Heart left ventricle (tissue), 16 donors: ENCODE data around the gene HSF5. TPM values are rescaled to one million over a fixed set of nuclear protein-coding genes. Genes with fewer than 3 reads are reported as not detected.

Experiments
- ATAC-seq, 4 donors: fragments of 200-7000 bp; cut with Tn5 transposase; one replicate each; pipeline ENCODE4 v1.9.1; 2020 to 2022; ENCODE audit warnings: moderate library complexity in 4 of 4, mild to moderate bottlenecking in 3 of 4, moderate number of reproducible peaks in 1 of 4
- DNase-seq, 5 donors: peaks; one replicate each; pipeline ENCODE4 v3.0.0-alpha.2; 2020
- H3K27ac ChIP-seq, 12 donors: fragments of 200-600 bp; sonication (generic) in 4 of 12; one replicate each; pipeline versions ENCODE4 v1.5.0 to v1.8.0; 2016 to 2022; ENCODE audit warnings: mild to moderate bottlenecking in 2 of 12
- H3K27me3 ChIP-seq, 9 donors: fragments of 200-600 bp; sonication (generic) in 2 of 9; one replicate each; pipeline versions ENCODE4 v1.5.1 to v1.8.0; 2016 to 2022; ENCODE audit warnings: mild to moderate bottlenecking in 3 of 9
- H3K36me3 ChIP-seq, 9 donors: fragments of 200-600 bp; sonication (generic) in 2 of 9; one replicate each; pipeline versions ENCODE4 v1.5.0 to v1.8.0; 2018 to 2022; ENCODE audit warnings: mild to moderate bottlenecking in 2 of 9
- H3K4me1 ChIP-seq, 12 donors: fragments of 200-600 bp; sonication (generic) in 4 of 12; one replicate each; pipeline versions ENCODE4 v1.5.0 to v1.8.0; 2016 to 2022; ENCODE audit warnings: mild to moderate bottlenecking in 3 of 12
- H3K4me3 ChIP-seq, 12 donors: fragments of 200-600 bp; sonication (generic) in 4 of 12; one replicate each; pipeline versions ENCODE4 v1.5.0 to v1.8.0; 2017 to 2022; ENCODE audit warnings: mild to moderate bottlenecking in 9 of 12, moderate library complexity in 4 of 12
- H3K9me3 ChIP-seq, 12 donors: fragments of 200-600 bp; sonication (generic) in 4 of 12; one replicate each; pipeline versions ENCODE4 v1.5.0 to v1.8.0; 2016 to 2022; ENCODE audit warnings: mild to moderate bottlenecking in 1 of 12
- CTCF ChIP-seq, 12 donors: fragments of 200-600 bp; sonication (generic) in 4 of 12; IDR thresholded peaks; one replicate each; pipeline versions ENCODE4 v1.5.0 to v1.8.0; 2018 to 2022; ENCODE audit warnings: antibody characterized with exemption in 12 of 12, mild to moderate bottlenecking in 5 of 12
- POLR2A ChIP-seq, 2 donors: fragments of 450-650 bp; IDR thresholded peaks; one replicate each; pipeline ENCODE4 v1.6.1; 2017; ENCODE audit warnings: antibody characterized with exemption in 2 of 2, mild to moderate bottlenecking in 2 of 2, moderate library complexity in 2 of 2
- WGBS, 4 donors: extraction: QIAGEN DNeasy Blood & Tissue Kit in 2 of 4; methylation state at CpG; one replicate each; pipeline versions ENCODE4 v1.1.5 to v1.1.7; 2013 to 2018; 5-methylcytosine and 5-hydroxymethylcytosine counted together
- intact Hi-C, 10 donors: fragments of 100-400 bp; cut with DNase I; formaldehyde crosslinking; loops; one replicate each; pipeline versions ENCODE4 v1.11.1 to v1.14.2; 2022
- polyA plus RNA-seq, 2 donors: library from polyadenylated mRNA; stranded (reverse); fragments of 200-250 nt; gene quantifications; one replicate each; pipeline ENCODE4 v1.2.3, GENCODE V29; 2013
- total RNA-seq, 9 donors: library from RNA; depleted of rRNA in 2 of 9; stranded (reverse); fragments of >200 nt in 2 of 9; fragmentation: NEBNext Ultra II Directional in 3 of 9; extraction: Animal tissue kit (Norgen Biotek cat#: 25700) in 3 of 9; gene quantifications; one replicate each; pipeline versions ENCODE4 v1.1.0 to v1.2.4, GENCODE V29; 2016 to 2023
- donor health status: ischemic (EF 13 %, LVEDD 7.1; RV severe dilation, severe dysfunction).
- donor health status: healthy with polysubstance abuse.
- donor health status: DM: no; HTN: yes; CAD: no.
- donor health status: DM: no; HTN: no; CAD: no.
- donor health status: ischemic (EF 25% LVEDD 6.9; RV normal size, moderate dysfunction).
- donor health status: ischemic (EF 25% LVEDD 5.7; RV mildly dilated, moderate dysfunction).
- donor health status: healthy.
- donor health status: DM: yes; HTN: yes; CAD: no.
- donor health status: ischemic (EF 35%, LVEDD 5.7; RV mildly dilated, moderate dysfunction).
- donor health status: nonischemic (EF 11% LVEDD 7.7; RV severe dilation, severe dysfunction).
- donor health status: DM: yes; HTN: yes; CAD: no.
- donor health status: PGD.
- donor health status: ischemic (EF 29% LVEDD 5.4; RV normal size, mild dysfunction).
- donor health status: nonischemic (EF 23%, LVEDD 6.1; RV moderate dilation, normal function).

Gene HSF5
- total and polyA plus RNA-seq, 11 donors, result 0.06 to 0.19 TPM; not detected in 9

GRCh38 chr17:58381124-58382035 lies 106.8 kb downstream of the HSF5 start:
- Histone ChIP-seq H3K9me3 (no peaks in the 10 kb centered on the region), H3K4me1 (peaks cover 0 to 39% (median 0%) of the 10 kb centered on the region in 12 donors), H3K27ac (no peak overlapping the region), H3K27me3 (peaks cover 0 to 7% (median 0%) of the 10 kb centered on the region in 9 donors), H3K4me3 (no peak overlapping the region), H3K36me3 (no peaks in the 10 kb centered on the region)
- DNase-seq (no peak), ATAC-seq (no peak)
- intact Hi-C loops, result no loop called here
- TF ChIP-seq CTCF (IDR thresholded peaks at IDR 0.05), result no peak
- no peak for TF ChIP-seq POLR2A (IDR thresholded peaks at IDR 0.05)
- WGBS, 4 donors, result 44 to 69% (median 53%) methylated on average over 3 of the region's 3 CpGs

- Histone ChIP-seq H3K36me3 (no peaks in the 10 kb centered on the region), H3K27ac (no peak overlapping the region), H3K9me3 (no peaks in the 10 kb centered on the region), H3K27me3 (peaks cover 0 to under 1% (median 0%) of the 10 kb centered on the region in 9 donors), H3K4me3 (no peak overlapping the region), H3K4me1 (peaks cover 0 to 40% (median 0%) of the 10 kb centered on the region in 12 donors)
- TF ChIP-seq CTCF (IDR thresholded peaks at IDR 0.05) (no peak), POLR2A (IDR thresholded peaks at IDR 0.05) (no peak)
- DNase-seq, result no peak
- 88 to 95% (median 93%) methylated on average over 5 of the region's 5 CpGs for WGBS, 4 donors
- intact Hi-C loops, result no loop called here
- ATAC-seq, result no peak
Measured at GRCh38 chr17:58380207-58381123, 107.7 kb downstream of the HSF5 start.

- DNase-seq (no peak), ATAC-seq (no peak)
- H3K36me3 ChIP-seq, result no peaks in the 10 kb centered on the region
- no peaks in the 10 kb centered on the region for H3K27me3 ChIP-seq
- H3K9me3 ChIP-seq, result no peaks in the 10 kb centered on the region
- 70 to 75% (median 71%) methylated on average over 3 of the region's 3 CpGs for WGBS, 4 donors
- H3K4me1 ChIP-seq, result peaks cover 0 to 32% (median 0%) of the 10 kb centered on the region in 12 donors
- TF ChIP-seq POLR2A (IDR thresholded peaks at IDR 0.05) (no peak), CTCF (IDR thresholded peaks at IDR 0.05) (no peak)
- intact Hi-C loops, result loop anchor here in 1 of 10 donors (10.0 kb wide), 1 partner anchor 65 kb away; no protein-coding TSS in a partner anchor
- no peak overlapping the region for H3K4me3 ChIP-seq
- H3K27ac ChIP-seq, result no peak overlapping the region
Measured at GRCh38 chr17:58379511-58379824, 108.7 kb downstream of the HSF5 start.
